HepG2 (cell line): ENCODE data around the gene RAD51C. TPM values are rescaled to one million over a fixed set of nuclear protein-coding genes. Genes with fewer than 3 reads are reported as not detected.
A peak's percentile ranks its signal among the peaks of the same experiment; 100 is the strongest.

Source experiments
- AGO1 ChIP-seq: fragments of 200-400 bp; formaldehyde crosslinking; IDR thresholded peaks from 2 replicates; pipeline ENCODE4 v1.6.1; 2017; ENCODE audit warnings: mild to moderate bottlenecking, low read depth, low read length, moderate library complexity; ENCODE audit not compliant: poor library complexity, severe bottlenecking
- FOXO1 ChIP-seq: sonication (generic); formaldehyde crosslinking; IDR thresholded peaks from 2 replicates; pipeline ENCODE4 v1.4.0; 2020; ENCODE audit warnings: missing genetic modification reagents
- HHEX ChIP-seq: IDR thresholded peaks from 2 replicates; pipeline ENCODE4 v1.6.1; 2016; ENCODE audit warnings: control low read depth
- HMG20A ChIP-seq: IDR thresholded peaks from 2 replicates; pipeline ENCODE4 v1.6.1; 2016; ENCODE audit warnings: borderline replicate concordance
- KLF6 ChIP-seq: IDR thresholded peaks from 2 replicates; pipeline ENCODE4 v1.8.0; 2016; ENCODE audit warnings: missing biosample characterization, missing genetic modification reagents
- MYC ChIP-seq: sonication (generic); formaldehyde crosslinking; IDR thresholded peaks from 2 replicates; pipeline ENCODE4 v1.9.0; 2021; ENCODE audit warnings: missing genetic modification reagents, borderline replicate concordance
- NR2F6 ChIP-seq, 2 experiments: IDR thresholded peaks; 2 replicates each; pipeline ENCODE4 v1.6.1; 2016; ENCODE audit warnings: antibody characterized with exemption in 1 of 2, mild to moderate bottlenecking in 1 of 2
- PAF1 ChIP-seq: IDR thresholded peaks from 2 replicates; pipeline ENCODE4 v1.6.1; 2016; ENCODE audit warnings: missing genetic modification reagents, missing compliant biosample characterization
- ZNF891 ChIP-seq: sonication (generic); formaldehyde crosslinking; IDR thresholded peaks from 2 replicates; pipeline ENCODE4 v1.5.0; 2020; ENCODE audit warnings: mild to moderate bottlenecking, missing genetic modification reagents
- polyA plus RNA-seq, 8 experiments: library from polyadenylated mRNA; depleted of rRNA in 3 of 8; stranded (reverse) in 7 of 8; unstranded in 1 of 8; fragments of >200 nt; fragmentation: Illumina TruSeq in 4 of 8; extraction: Trizol in 4 of 8; gene quantifications; 2 replicates each; pipeline versions ENCODE4 v1.2.1 to v1.2.3, GENCODE V29; 2011 to 2016; ENCODE audit warnings: low read depth in 4 of 8, missing spikeins in 1 of 8, mixed read lengths in 1 of 8; ENCODE audit not compliant: insufficient read depth in 1 of 8
- total RNA-seq, 5 experiments: library from RNA; depleted of rRNA; stranded (reverse); fragments of >200 nt; fragmentation: Illumina TruSeq; extraction: Trizol; gene quantifications; 2 replicates each; pipeline ENCODE4 v1.2.3, GENCODE V29; 2016; ENCODE audit warnings: low read depth in 1 of 5
- TF ChIP-seq, protein P1 (sequence below): sonication (generic); formaldehyde crosslinking; conservative IDR thresholded peaks from 2 replicates; pipeline ENCODE4 v1.8.1; 2023; ENCODE audit warnings: missing genetic modification reagents
- TF ChIP-seq, protein P2 (sequence below), 2 experiments: sonication (generic) in 1 of 2; formaldehyde crosslinking in 1 of 2; IDR thresholded peaks; 2 replicates each; pipeline versions ENCODE4 v1.6.1 to v1.9.0; 2014 to 2022; ENCODE audit warnings: antibody characterized with exemption in 1 of 2, borderline replicate concordance in 1 of 2, inconsistent platforms in 1 of 2, low read depth in 1 of 2, missing genetic modification reagents in 1 of 2
- TF ChIP-seq, protein P3 (sequence below): sonication (generic); formaldehyde crosslinking; IDR thresholded peaks from 2 replicates; pipeline ENCODE4 v1.5.1; 2020; ENCODE audit warnings: mild to moderate bottlenecking, moderate library complexity, missing genetic modification reagents
- TF ChIP-seq, protein P4 (sequence below): IDR thresholded peaks from 2 replicates; pipeline ENCODE4 v1.6.1; 2016; ENCODE audit warnings: low read depth
- TF ChIP-seq, protein P5 (sequence below): sonication (generic); formaldehyde crosslinking; IDR thresholded peaks from 2 replicates; pipeline ENCODE4 v1.4.0; 2020; ENCODE audit warnings: missing genetic modification reagents

The RAD51C gene
- total and polyA plus RNA-seq, 2 of the 13 experiments (the other 11 are each of a cell fraction or from before 2014, with no cell fraction given), result 38.5 to 106 TPM

DNA sequence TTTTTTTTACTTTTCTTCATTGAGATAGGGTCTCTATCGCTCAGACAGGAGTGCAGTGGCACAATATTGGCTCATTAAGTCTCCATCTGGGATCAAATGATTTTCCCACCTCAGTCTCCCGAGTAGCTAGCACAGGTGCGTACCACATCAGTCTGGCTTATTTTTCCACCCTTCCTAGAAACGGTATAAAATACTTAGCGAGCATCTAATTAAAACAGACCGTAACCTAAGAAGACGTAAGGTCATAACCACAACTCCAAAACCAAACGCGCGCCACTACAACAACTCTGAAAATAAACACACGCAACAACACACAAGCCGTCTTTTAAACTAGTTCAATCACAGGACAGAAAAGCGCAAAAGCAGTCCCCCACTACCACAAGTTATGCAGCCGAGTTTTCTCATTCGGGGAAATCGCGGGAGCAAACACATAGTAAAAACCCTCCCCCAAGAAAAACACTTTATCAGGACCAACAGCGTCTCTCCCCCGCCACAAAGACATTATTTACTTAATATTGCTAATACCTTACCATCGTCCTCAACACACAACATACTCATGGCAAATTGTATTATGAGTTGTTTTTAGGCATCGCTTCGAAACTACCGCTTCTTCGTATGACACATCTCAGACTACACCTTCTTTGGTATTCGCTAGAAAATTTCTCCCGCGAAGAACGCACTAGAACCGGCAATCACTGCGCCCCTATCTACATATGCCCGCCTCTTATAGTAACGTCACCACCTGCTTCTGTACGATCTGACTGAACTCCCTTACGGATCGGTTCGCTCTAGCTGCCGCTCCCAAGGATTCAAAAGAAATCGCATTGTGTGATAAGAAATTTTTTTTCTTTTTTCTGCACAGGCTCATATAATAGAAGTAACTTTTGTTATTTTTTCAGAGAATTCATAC lies 33.3 kb upstream of the RAD51C start (continued):
- TF ChIP-seq, protein P1, sequence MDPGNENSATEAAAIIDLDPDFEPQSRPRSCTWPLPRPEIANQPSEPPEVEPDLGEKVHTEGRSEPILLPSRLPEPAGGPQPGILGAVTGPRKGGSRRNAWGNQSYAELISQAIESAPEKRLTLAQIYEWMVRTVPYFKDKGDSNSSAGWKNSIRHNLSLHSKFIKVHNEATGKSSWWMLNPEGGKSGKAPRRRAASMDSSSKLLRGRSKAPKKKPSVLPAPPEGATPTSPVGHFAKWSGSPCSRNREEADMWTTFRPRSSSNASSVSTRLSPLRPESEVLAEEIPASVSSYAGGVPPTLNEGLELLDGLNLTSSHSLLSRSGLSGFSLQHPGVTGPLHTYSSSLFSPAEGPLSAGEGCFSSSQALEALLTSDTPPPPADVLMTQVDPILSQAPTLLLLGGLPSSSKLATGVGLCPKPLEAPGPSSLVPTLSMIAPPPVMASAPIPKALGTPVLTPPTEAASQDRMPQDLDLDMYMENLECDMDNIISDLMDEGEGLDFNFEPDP (CRISPR knock-in tag), result no peak
- no peak for TF ChIP-seq MYC (CRISPR knock-in tag)
- TF ChIP-seq HHEX (CRISPR knock-in tag), result no peak
- TF ChIP-seq, protein P2, sequence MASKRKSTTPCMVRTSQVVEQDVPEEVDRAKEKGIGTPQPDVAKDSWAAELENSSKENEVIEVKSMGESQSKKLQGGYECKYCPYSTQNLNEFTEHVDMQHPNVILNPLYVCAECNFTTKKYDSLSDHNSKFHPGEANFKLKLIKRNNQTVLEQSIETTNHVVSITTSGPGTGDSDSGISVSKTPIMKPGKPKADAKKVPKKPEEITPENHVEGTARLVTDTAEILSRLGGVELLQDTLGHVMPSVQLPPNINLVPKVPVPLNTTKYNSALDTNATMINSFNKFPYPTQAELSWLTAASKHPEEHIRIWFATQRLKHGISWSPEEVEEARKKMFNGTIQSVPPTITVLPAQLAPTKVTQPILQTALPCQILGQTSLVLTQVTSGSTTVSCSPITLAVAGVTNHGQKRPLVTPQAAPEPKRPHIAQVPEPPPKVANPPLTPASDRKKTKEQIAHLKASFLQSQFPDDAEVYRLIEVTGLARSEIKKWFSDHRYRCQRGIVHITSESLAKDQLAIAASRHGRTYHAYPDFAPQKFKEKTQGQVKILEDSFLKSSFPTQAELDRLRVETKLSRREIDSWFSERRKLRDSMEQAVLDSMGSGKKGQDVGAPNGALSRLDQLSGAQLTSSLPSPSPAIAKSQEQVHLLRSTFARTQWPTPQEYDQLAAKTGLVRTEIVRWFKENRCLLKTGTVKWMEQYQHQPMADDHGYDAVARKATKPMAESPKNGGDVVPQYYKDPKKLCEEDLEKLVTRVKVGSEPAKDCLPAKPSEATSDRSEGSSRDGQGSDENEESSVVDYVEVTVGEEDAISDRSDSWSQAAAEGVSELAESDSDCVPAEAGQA (IDR thresholded peaks at IDR 0.05; ENCODE audit: low read depth), result 0 out of 2 replicates have a peak, but pooled peaks have one; percentile 18
- TF ChIP-seq, protein P2 (CRISPR knock-in tag; IDR thresholded peaks at IDR 0.05; ENCODE audit: borderline replicate concordance), result peak; percentile 60
- TF ChIP-seq, protein P3, sequence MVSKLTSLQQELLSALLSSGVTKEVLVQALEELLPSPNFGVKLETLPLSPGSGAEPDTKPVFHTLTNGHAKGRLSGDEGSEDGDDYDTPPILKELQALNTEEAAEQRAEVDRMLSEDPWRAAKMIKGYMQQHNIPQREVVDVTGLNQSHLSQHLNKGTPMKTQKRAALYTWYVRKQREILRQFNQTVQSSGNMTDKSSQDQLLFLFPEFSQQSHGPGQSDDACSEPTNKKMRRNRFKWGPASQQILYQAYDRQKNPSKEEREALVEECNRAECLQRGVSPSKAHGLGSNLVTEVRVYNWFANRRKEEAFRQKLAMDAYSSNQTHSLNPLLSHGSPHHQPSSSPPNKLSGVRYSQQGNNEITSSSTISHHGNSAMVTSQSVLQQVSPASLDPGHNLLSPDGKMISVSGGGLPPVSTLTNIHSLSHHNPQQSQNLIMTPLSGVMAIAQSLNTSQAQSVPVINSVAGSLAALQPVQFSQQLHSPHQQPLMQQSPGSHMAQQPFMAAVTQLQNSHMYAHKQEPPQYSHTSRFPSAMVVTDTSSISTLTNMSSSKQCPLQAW (CRISPR knock-in tag), result peak; percentile 67; the same call in 1 of the 2 replicates
- no peak for TF ChIP-seq AGO1
- TF ChIP-seq, protein P4, sequence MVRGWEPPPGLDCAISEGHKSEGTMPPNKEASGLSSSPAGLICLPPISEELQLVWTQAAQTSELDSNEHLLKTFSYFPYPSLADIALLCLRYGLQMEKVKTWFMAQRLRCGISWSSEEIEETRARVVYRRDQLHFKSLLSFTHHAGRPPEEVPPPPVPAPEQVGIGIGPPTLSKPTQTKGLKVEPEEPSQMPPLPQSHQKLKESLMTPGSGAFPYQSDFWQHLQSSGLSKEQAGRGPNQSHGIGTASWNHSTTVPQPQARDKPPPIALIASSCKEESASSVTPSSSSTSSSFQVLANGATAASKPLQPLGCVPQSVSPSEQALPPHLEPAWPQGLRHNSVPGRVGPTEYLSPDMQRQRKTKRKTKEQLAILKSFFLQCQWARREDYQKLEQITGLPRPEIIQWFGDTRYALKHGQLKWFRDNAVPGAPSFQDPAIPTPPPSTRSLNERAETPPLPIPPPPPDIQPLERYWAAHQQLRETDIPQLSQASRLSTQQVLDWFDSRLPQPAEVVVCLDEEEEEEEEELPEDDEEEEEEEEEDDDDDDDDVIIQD, result peak; percentile 68
- no peak for TF ChIP-seq PAF1 (CRISPR knock-in tag)
- peak; percentile 61; the same call in 1 of the 2 replicates for TF ChIP-seq HMG20A (CRISPR knock-in tag)
- TF ChIP-seq KLF6 (CRISPR knock-in tag), result peak; percentile 96; the same call in 1 of the 2 replicates
- TF ChIP-seq ZNF891 (CRISPR knock-in tag), result no peak
- TF ChIP-seq NR2F6 (IDR thresholded peaks at IDR 0.05), result peak; percentile 78
- TF ChIP-seq NR2F6 (CRISPR knock-in tag; IDR thresholded peaks at IDR 0.05), result no peak; the same call in 1 of the 2 replicates
- TF ChIP-seq, protein P5, sequence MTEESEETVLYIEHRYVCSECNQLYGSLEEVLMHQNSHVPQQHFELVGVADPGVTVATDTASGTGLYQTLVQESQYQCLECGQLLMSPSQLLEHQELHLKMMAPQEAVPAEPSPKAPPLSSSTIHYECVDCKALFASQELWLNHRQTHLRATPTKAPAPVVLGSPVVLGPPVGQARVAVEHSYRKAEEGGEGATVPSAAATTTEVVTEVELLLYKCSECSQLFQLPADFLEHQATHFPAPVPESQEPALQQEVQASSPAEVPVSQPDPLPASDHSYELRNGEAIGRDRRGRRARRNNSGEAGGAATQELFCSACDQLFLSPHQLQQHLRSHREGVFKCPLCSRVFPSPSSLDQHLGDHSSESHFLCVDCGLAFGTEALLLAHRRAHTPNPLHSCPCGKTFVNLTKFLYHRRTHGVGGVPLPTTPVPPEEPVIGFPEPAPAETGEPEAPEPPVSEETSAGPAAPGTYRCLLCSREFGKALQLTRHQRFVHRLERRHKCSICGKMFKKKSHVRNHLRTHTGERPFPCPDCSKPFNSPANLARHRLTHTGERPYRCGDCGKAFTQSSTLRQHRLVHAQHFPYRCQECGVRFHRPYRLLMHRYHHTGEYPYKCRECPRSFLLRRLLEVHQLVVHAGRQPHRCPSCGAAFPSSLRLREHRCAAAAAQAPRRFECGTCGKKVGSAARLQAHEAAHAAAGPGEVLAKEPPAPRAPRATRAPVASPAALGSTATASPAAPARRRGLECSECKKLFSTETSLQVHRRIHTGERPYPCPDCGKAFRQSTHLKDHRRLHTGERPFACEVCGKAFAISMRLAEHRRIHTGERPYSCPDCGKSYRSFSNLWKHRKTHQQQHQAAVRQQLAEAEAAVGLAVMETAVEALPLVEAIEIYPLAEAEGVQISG, result peak; percentile 46; the same call in 1 of the 2 replicates
- TF ChIP-seq FOXO1 (CRISPR knock-in tag), result peak; percentile 72
